ENCODE results near the gene ACBD3. TPM values are rescaled to one million over a fixed set of nuclear protein-coding genes. Genes with fewer than 3 reads are reported as not detected.

ACBD3 gene
- total and polyA plus RNA-seq, 2 donors from 2014 or later = 12.4 to 43.1 TPM

- Histone ChIP-seq H3K36me3 (ENCODE audit: control insufficient read depth in 2 of 3, insufficient read depth in 3 of 3, low read length in 3 of 3) (no peaks in the 10 kb centered on the region), H3K9ac (ENCODE audit: low read length in 3 of 3) (no peak overlapping the region), H3K4me3 (ENCODE audit: low read length in 3 of 3) (no peak overlapping the region), H3K27ac (ENCODE audit: low read depth in 2 of 2, low read length in 2 of 2) (no peak overlapping the region), H3K9me3 (ENCODE audit: control insufficient read depth in 2 of 3, insufficient read depth in 1 of 3, low read length in 3 of 3) (no peaks in the 10 kb centered on the region), H3K4me1 (ENCODE audit: control insufficient read depth in 2 of 3, insufficient read depth in 2 of 3, low read depth in 1 of 3, low read length in 3 of 3) (peaks cover 0 to 15% (median 7%) of the 10 kb centered on the region in 3 donors), H3K27me3 (ENCODE audit: control insufficient read depth, insufficient read depth, low read length) (no peaks in the 10 kb centered on the region)
- peak; percentile 93 for TF ChIP-seq CTCF (IDR thresholded peaks at IDR 0.05; ENCODE audit: borderline replicate concordance, extremely low read depth, insufficient read depth)
- FAIRE-seq (no peak), DNase-seq (peak; percentile 92 to 93 (median 92))
- intact Hi-C loops (cut with DNase I) = loop anchor here (5.0 kb wide), 1 partner anchor 72 kb away; no protein-coding TSS in a partner anchor
Measured at GRCh38 chr1:226125097-226125630, 61.4 kb downstream of the ACBD3 start.

- peaks cover 0 to 15% (median 7%) of the 10 kb centered on the region in 3 donors for H3K4me1 ChIP-seq (ENCODE audit: control insufficient read depth in 2 of 3, insufficient read depth in 2 of 3, low read depth in 1 of 3, low read length in 3 of 3)
Measured at GRCh38 chr1:226123591-226124471, 62.7 kb downstream of the ACBD3 start.

GRCh38 chr1:226123212-226123560, 63.4 kb downstream of the ACBD3 start:
- no peak overlapping the region for H3K4me3 ChIP-seq (ENCODE audit: low read length in 3 of 3)
- no peaks in the 10 kb centered on the region for H3K27me3 ChIP-seq (ENCODE audit: control insufficient read depth, insufficient read depth, low read length)
- H3K9ac ChIP-seq (ENCODE audit: low read length in 3 of 3) = no peak overlapping the region
- no peaks in the 10 kb centered on the region for H3K36me3 ChIP-seq (ENCODE audit: control insufficient read depth in 2 of 3, insufficient read depth in 3 of 3, low read length in 3 of 3)
- TF ChIP-seq CTCF (IDR thresholded peaks at IDR 0.05; ENCODE audit: borderline replicate concordance, extremely low read depth, insufficient read depth) = no peak
- peaks cover 0 to 12% (median 7%) of the 10 kb centered on the region in 3 donors for H3K4me1 ChIP-seq (ENCODE audit: control insufficient read depth in 2 of 3, insufficient read depth in 2 of 3, low read depth in 1 of 3, low read length in 3 of 3)
- H3K9me3 ChIP-seq (ENCODE audit: control insufficient read depth in 2 of 3, insufficient read depth in 1 of 3, low read length in 3 of 3) = no peaks in the 10 kb centered on the region
- H3K27ac ChIP-seq (ENCODE audit: low read depth in 2 of 2, low read length in 2 of 2) = peak overlapping the region in 1 of 2 donors; percentile 22
- intact Hi-C loops (cut with DNase I) = no loop called here
- FAIRE-seq (no peak), DNase-seq (peak in 1 of 5 donors; percentile 59)

More at GRCh38 chr1:226123591-226124471, 62.7 kb downstream of the ACBD3 start:
- no peak overlapping the region for H3K4me3 ChIP-seq (ENCODE audit: low read length in 3 of 3)
- no peak overlapping the region for H3K9ac ChIP-seq (ENCODE audit: low read length in 3 of 3)
- TF ChIP-seq CTCF (IDR thresholded peaks at IDR 0.05; ENCODE audit: borderline replicate concordance, extremely low read depth, insufficient read depth) = no peak
- H3K36me3 ChIP-seq (ENCODE audit: control insufficient read depth in 2 of 3, insufficient read depth in 3 of 3, low read length in 3 of 3) = no peaks in the 10 kb centered on the region
- H3K27me3 ChIP-seq (ENCODE audit: control insufficient read depth, insufficient read depth, low read length) = no peaks in the 10 kb centered on the region
- intact Hi-C loops (cut with DNase I) = no loop called here
- DNase-seq (peak in 2 of 5 donors; percentile 52 to 83), FAIRE-seq (no peak)
- peak overlapping the region in 1 of 2 donors; percentile 22 for H3K27ac ChIP-seq (ENCODE audit: low read depth in 2 of 2, low read length in 2 of 2)
- H3K9me3 ChIP-seq (ENCODE audit: control insufficient read depth in 2 of 3, insufficient read depth in 1 of 3, low read length in 3 of 3) = no peaks in the 10 kb centered on the region
